ENCODE data around the gene CA10.

Gene CA10

DNA sequence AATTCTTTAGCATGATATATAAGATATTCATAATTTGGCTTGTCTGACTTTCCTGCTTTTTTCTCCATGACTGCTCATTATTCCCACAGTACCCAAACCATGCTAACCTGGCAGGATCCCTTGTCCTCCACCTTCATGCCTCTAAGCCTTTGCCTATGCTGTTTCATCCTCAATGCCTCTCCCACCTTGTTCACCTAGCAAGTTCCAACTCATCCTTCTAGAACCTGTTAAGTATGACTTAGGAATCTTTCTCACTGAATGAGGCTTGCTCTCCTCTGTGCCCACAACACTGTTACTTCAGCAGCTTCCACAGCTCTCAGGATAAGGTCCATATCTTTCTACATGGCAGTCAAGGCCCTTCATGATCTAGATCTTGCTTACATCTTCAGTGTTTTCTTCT, 34.0 kb downstream of the CA10 start:
- ChIA-PET CTCF (interaction anchor here (1.5 kb wide), 1 partner anchor 18 kb away, joined by 6 read pairs; no protein-coding TSS in a partner anchor), POLR2A (no interaction called here)
- no peak overlapping the region for H3K4me3 ChIP-seq (ENCODE audit: low read depth, low read length)
- TF ChIP-seq, protein P1, sequence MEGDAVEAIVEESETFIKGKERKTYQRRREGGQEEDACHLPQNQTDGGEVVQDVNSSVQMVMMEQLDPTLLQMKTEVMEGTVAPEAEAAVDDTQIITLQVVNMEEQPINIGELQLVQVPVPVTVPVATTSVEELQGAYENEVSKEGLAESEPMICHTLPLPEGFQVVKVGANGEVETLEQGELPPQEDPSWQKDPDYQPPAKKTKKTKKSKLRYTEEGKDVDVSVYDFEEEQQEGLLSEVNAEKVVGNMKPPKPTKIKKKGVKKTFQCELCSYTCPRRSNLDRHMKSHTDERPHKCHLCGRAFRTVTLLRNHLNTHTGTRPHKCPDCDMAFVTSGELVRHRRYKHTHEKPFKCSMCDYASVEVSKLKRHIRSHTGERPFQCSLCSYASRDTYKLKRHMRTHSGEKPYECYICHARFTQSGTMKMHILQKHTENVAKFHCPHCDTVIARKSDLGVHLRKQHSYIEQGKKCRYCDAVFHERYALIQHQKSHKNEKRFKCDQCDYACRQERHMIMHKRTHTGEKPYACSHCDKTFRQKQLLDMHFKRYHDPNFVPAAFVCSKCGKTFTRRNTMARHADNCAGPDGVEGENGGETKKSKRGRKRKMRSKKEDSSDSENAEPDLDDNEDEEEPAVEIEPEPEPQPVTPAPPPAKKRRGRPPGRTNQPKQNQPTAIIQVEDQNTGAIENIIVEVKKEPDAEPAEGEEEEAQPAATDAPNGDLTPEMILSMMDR (IDR thresholded peaks at IDR 0.05; ENCODE audit: insufficient read depth, low read length, missing control alignments): no peak
- no peak for DNase-seq (ENCODE audit: low read depth, low spot score)

DNA sequence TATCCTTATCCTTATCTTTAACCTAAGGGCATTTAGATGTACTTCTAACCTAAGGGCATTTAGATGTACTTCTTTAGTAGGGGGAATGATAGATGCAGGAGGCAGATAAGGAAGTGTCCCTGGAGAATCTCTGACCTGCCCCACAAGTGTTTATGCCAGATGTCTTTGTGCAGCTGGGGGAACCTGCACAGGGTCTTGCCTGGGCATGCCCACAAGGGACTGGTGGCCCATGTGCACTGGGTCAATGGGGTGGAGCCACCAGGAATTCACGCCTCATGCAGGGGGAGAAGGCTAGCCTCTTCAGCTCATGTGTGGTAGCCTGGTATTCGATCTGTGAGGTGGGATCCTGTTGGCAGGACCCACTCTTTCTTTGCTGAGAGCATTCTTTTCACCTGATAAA, 38.0 kb downstream of the CA10 start:
- TF ChIP-seq, protein P1 (IDR thresholded peaks at IDR 0.05; ENCODE audit: insufficient read depth, low read length, missing control alignments): no peak
- ChIA-PET CTCF (interaction anchor here (2.0 kb wide), 1 partner anchor 13 kb away, joined by 7 read pairs; no protein-coding TSS in a partner anchor), POLR2A (no interaction called here)
- DNase-seq (ENCODE audit: low read depth, low spot score): no peak
- H3K4me3 ChIP-seq (ENCODE audit: low read depth, low read length): no peak overlapping the region

DNA sequence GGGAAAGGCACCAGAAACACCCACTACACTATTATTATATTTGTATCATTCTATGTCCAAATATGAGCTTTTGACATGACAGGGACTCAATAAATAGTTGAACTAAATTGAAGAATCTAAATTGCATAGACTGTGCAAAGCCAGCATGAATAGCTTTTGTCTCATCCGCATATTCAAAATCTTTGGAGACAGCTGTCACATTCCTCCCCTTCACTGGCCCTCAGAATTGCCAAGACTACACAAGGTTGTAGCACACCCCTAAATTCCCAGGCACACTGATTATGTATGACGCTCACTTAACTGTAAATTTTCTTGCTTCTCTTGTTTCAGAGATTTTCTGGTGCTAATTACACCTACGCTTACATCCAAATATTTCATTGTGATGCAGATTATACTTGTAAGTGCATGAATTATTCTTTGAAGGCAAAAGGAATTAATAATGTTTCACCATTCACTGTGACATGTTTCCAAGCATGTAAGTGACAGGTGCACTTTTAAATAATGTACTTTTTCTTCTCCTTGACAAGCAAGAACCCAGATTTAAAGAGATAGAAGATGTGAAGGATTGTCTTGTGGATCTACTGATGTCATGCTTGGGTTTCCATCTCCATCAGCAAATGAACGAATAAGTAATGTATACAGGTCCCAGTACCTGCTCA, 47.5 kb downstream of the CA10 start:
- POLR2A ChIA-PET: no interaction called here
- TF ChIP-seq, protein P1 (IDR thresholded peaks at IDR 0.05; ENCODE audit: insufficient read depth, low read length, missing control alignments): no peak
- H3K4me3 ChIP-seq (ENCODE audit: low read depth, low read length): no peak overlapping the region
- CTCF ChIA-PET: no interaction called here
- DNase-seq (ENCODE audit: low read depth, low spot score): no peak

DNA sequence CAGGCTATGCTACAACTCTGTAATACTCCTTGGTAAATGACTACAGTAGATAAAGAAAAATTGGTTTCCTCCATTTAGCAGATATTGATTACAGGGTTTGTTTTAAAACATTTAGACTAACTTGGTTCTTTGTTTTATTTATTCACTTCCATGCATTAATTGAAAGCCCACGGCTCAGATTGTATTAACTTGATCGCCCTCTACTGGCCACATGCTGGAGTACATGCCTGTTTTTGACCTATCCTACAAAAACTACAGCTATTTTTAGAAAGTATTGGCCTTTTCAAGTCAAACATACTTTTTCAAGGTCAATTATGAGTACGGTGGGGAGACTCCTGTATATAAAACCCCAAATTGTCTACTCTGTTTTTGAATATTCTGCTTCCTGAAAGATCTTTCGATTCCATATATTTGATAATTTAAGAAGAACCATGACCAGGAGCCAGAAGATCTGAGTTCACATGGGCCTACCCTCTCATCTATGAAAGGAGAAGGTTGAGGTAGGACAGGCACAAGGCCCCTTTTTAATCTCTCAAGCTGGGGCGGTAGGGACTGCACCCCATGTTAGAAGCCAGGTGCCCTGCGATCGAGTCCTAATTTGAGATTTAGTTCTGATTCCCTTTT, 51.8 kb downstream of the CA10 start:
- TF ChIP-seq, protein P1 (IDR thresholded peaks at IDR 0.05; ENCODE audit: insufficient read depth, low read length, missing control alignments): peak; percentile 60
- no peak overlapping the region for H3K4me3 ChIP-seq (ENCODE audit: low read depth, low read length)
- ChIA-PET POLR2A (no interaction called here), CTCF (interaction anchor here (0.7 to 5.0 kb wide), 33 partner anchors 8 to 808 kb away, joined by 3 to 72 read pairs (median 4); no protein-coding TSS in a partner anchor)
- DNase-seq (ENCODE audit: low read depth, low spot score): no peak

DNA sequence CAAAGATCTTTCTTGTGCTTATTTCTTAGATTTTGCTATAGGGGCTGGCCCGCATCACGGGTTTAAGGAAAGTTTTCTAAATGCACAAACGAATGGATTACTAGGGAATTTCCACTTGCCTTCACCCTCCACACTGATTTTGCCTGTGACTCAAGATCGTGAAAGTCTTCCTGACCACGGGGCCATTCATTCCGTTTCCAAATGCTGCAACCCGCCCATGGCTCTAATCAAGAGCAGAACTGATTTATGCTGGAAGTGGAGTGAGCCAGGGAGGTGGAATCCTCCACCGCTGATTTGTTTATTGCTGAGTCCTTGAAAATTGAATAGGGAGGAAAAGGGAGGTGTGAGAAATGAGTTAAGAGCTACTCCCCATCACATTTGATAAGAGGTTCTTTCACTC, 52.4 kb downstream of the CA10 start:
- DNase-seq (ENCODE audit: low read depth, low spot score): no peak
- TF ChIP-seq, protein P1 (IDR thresholded peaks at IDR 0.05; ENCODE audit: insufficient read depth, low read length, missing control alignments): no peak
- POLR2A ChIA-PET: no interaction called here
- CTCF ChIA-PET: interaction anchor here (0.8 to 5.0 kb wide), 26 partner anchors 8 to 808 kb away, joined by 3 to 72 read pairs (median 4); no protein-coding TSS in a partner anchor
- H3K4me3 ChIP-seq (ENCODE audit: low read depth, low read length): no peak overlapping the region

DNA sequence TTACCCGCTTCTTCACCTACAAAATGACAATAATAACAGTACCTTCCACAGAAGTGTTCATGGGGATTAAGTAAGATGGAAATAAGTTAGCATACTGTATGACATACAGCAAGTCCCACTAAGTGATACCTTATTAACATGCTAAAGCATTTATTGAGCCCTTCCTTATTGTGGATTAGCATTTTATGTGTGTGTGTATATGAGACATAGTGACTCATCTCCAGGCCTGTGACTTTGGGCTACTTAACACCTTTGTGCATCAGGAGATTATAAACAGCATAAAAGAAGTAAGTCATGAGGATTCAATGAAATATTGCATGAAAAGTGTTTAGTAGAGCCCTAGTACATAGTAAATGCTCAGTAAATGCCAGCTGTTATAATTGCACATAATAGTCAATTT, 52.9 kb downstream of the CA10 start:
- POLR2A ChIA-PET: no interaction called here
- DNase-seq (ENCODE audit: low read depth, low spot score): no peak
- CTCF ChIA-PET: interaction anchor here (0.8 to 5.0 kb wide), 15 partner anchors 9 to 807 kb away, joined by 3 to 72 read pairs (median 4); no protein-coding TSS in a partner anchor
- H3K4me3 ChIP-seq (ENCODE audit: low read depth, low read length): no peak overlapping the region
- TF ChIP-seq, protein P1 (IDR thresholded peaks at IDR 0.05; ENCODE audit: insufficient read depth, low read length, missing control alignments): no peak

Data from AG04449 (cell line).